K562 (cell line): ENCODE results near the gene DHX36.

Source experiments
- BRCA1 ChIP-seq, 2 experiments: fragments of 450-650 bp in 1 of 2; sonication (generic) in 1 of 2; formaldehyde crosslinking in 1 of 2; IDR thresholded peaks; 2 replicates each; pipeline versions ENCODE4 v1.5.0 to v1.6.1; 2017 to 2020; ENCODE audit warnings: mild to moderate bottlenecking in 1 of 2, missing genetic modification reagents in 1 of 2
- HMGN3 ChIP-seq: IDR thresholded peaks from 2 replicates; pipeline ENCODE4 v1.6.1; 2011; ENCODE audit warnings: borderline replicate concordance, low read depth, mild to moderate bottlenecking, mixed read lengths, low read length; ENCODE audit not compliant: insufficient read length; ENCODE audit errors: extremely low read depth
- LEF1 ChIP-seq: fragments of 450-650 bp; IDR thresholded peaks from 2 replicates; pipeline ENCODE4 v1.6.1; 2016; ENCODE audit warnings: mild to moderate bottlenecking
- MAZ ChIP-seq, 2 experiments: fragments of 450-650 bp in 1 of 2; sonication (generic) in 1 of 2; formaldehyde crosslinking; IDR thresholded peaks in 1 of 2; conservative IDR thresholded peaks in 1 of 2; 2 replicates each; pipeline versions ENCODE4 v1.4.0 to v1.5.0; 2020; ENCODE audit warnings: mild to moderate bottlenecking in 1 of 2, missing genetic modification reagents in 1 of 2
- POLR2AphosphoS2 ChIP-seq: IDR thresholded peaks from 2 replicates; pipeline ENCODE4 v1.6.1; 2012; ENCODE audit warnings: low read length, improper control_type of control experiment
- POLR2AphosphoS5 ChIP-seq: IDR thresholded peaks from 2 replicates; pipeline ENCODE4 v1.6.1; 2011; ENCODE audit warnings: mild to moderate bottlenecking, low read depth, low read length, moderate library complexity; ENCODE audit not compliant: control insufficient read depth, insufficient read depth
- RAD51 ChIP-seq: fragments of 450-650 bp; IDR thresholded peaks from 2 replicates; pipeline ENCODE4 v1.7.1; 2016; ENCODE audit warnings: low read depth, mild to moderate bottlenecking, borderline replicate concordance
- SMARCC2 ChIP-seq: fragments of 450-650 bp; IDR thresholded peaks from 2 replicates; pipeline ENCODE4 v1.6.1; 2017; ENCODE audit warnings: antibody characterized with exemption, moderate library complexity, mild to moderate bottlenecking, low read depth
- ZNF23 ChIP-seq: fragments of 250-450 bp; sonication (Bioruptor Pico); IDR thresholded peaks from 2 replicates; pipeline ENCODE4 v1.4.0; 2020; ENCODE audit warnings: mild to moderate bottlenecking
- ZNF780A ChIP-seq: fragments of 250-450 bp; sonication (Bioruptor Pico); IDR thresholded peaks from 2 replicates; pipeline ENCODE4 v1.5.0; 2021; ENCODE audit warnings: mild to moderate bottlenecking
- TF ChIP-seq, protein P1 (sequence below): fragments of 450-650 bp; formaldehyde crosslinking; IDR thresholded peaks from 2 replicates; pipeline ENCODE4 v1.4.0; 2022; ENCODE audit warnings: missing genetic modification characterization
- TF ChIP-seq, protein P2 (sequence below): sonication (generic); formaldehyde crosslinking; IDR thresholded peaks from 2 replicates; pipeline ENCODE4 v1.8.0; 2023; ENCODE audit warnings: mild to moderate bottlenecking, missing genetic modification reagents
- TF ChIP-seq, protein P3 (sequence below): IDR thresholded peaks from 2 replicates; pipeline ENCODE4 v1.6.1; 2011; ENCODE audit warnings: borderline replicate concordance, low read depth, mild to moderate bottlenecking, moderate library complexity, low read length; ENCODE audit not compliant: insufficient read depth, poor library complexity, severe bottlenecking
- TF ChIP-seq, protein P4 (sequence below), 3 experiments: IDR thresholded peaks in 2 of 3; conservative IDR thresholded peaks in 1 of 3; 2 replicates each; pipeline ENCODE4 v1.5.1; 2011 to 2012; ENCODE audit warnings: low read length in 3 of 3, mild to moderate bottlenecking in 3 of 3, control low read depth in 2 of 3, improper control_type of control experiment in 1 of 3, inconsistent platforms in 1 of 3, low read depth in 1 of 3, mixed read lengths in 1 of 3, moderate library complexity in 1 of 3; ENCODE audit not compliant: insufficient read depth in 2 of 3

DNA sequence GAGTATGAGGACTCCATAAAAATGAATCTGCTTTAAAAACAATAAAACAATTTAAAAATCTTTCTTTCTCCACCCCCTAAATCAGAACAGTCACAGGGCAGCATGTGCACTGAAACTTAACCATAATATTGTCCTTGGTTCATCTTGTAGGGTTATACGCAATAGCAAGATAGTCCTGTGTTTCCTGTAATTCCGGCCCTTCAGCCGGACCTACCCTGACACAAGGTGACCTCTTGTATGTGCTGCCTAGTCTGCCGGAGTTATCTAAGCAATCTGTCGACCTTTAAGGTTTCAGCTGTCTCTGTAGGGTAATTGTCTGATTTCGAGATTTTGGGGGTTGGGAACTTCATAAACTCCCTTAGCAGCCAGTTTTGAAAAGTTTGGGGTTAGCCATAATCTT lies 99.9 kb downstream of the DHX36 start:
- TF ChIP-seq, protein P1, sequence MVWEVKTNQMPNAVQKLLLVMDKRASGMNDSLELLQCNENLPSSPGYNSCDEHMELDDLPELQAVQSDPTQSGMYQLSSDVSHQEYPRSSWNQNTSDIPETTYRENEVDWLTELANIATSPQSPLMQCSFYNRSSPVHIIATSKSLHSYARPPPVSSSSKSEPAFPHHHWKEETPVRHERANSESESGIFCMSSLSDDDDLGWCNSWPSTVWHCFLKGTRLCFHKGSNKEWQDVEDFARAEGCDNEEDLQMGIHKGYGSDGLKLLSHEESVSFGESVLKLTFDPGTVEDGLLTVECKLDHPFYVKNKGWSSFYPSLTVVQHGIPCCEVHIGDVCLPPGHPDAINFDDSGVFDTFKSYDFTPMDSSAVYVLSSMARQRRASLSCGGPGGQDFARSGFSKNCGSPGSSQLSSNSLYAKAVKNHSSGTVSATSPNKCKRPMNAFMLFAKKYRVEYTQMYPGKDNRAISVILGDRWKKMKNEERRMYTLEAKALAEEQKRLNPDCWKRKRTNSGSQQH (CRISPR knock-in tag) = no peak
- TF ChIP-seq, protein P2, sequence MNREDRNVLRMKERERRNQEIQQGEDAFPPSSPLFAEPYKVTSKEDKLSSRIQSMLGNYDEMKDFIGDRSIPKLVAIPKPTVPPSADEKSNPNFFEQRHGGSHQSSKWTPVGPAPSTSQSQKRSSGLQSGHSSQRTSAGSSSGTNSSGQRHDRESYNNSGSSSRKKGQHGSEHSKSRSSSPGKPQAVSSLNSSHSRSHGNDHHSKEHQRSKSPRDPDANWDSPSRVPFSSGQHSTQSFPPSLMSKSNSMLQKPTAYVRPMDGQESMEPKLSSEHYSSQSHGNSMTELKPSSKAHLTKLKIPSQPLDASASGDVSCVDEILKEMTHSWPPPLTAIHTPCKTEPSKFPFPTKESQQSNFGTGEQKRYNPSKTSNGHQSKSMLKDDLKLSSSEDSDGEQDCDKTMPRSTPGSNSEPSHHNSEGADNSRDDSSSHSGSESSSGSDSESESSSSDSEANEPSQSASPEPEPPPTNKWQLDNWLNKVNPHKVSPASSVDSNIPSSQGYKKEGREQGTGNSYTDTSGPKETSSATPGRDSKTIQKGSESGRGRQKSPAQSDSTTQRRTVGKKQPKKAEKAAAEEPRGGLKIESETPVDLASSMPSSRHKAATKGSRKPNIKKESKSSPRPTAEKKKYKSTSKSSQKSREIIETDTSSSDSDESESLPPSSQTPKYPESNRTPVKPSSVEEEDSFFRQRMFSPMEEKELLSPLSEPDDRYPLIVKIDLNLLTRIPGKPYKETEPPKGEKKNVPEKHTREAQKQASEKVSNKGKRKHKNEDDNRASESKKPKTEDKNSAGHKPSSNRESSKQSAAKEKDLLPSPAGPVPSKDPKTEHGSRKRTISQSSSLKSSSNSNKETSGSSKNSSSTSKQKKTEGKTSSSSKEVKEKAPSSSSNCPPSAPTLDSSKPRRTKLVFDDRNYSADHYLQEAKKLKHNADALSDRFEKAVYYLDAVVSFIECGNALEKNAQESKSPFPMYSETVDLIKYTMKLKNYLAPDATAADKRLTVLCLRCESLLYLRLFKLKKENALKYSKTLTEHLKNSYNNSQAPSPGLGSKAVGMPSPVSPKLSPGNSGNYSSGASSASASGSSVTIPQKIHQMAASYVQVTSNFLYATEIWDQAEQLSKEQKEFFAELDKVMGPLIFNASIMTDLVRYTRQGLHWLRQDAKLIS = no peak
- TF ChIP-seq RAD51 = no peak
- TF ChIP-seq HMGN3 = no peak
- TF ChIP-seq POLR2AphosphoS2 = no peak
- TF ChIP-seq LEF1 = no peak
- no peak for TF ChIP-seq ZNF780A (CRISPR knock-in tag)
- TF ChIP-seq, protein P3, sequence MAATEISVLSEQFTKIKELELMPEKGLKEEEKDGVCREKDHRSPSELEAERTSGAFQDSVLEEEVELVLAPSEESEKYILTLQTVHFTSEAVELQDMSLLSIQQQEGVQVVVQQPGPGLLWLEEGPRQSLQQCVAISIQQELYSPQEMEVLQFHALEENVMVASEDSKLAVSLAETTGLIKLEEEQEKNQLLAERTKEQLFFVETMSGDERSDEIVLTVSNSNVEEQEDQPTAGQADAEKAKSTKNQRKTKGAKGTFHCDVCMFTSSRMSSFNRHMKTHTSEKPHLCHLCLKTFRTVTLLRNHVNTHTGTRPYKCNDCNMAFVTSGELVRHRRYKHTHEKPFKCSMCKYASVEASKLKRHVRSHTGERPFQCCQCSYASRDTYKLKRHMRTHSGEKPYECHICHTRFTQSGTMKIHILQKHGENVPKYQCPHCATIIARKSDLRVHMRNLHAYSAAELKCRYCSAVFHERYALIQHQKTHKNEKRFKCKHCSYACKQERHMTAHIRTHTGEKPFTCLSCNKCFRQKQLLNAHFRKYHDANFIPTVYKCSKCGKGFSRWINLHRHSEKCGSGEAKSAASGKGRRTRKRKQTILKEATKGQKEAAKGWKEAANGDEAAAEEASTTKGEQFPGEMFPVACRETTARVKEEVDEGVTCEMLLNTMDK = no peak
- TF ChIP-seq MAZ (CRISPR knock-in tag; conservative IDR thresholded peaks at IDR 0.05 in 1 of 2, IDR thresholded peaks at IDR 0.05 in 1 of 2) = no peak
- no peak for TF ChIP-seq POLR2AphosphoS5
- TF ChIP-seq SMARCC2 = no peak
- TF ChIP-seq, protein P4, sequence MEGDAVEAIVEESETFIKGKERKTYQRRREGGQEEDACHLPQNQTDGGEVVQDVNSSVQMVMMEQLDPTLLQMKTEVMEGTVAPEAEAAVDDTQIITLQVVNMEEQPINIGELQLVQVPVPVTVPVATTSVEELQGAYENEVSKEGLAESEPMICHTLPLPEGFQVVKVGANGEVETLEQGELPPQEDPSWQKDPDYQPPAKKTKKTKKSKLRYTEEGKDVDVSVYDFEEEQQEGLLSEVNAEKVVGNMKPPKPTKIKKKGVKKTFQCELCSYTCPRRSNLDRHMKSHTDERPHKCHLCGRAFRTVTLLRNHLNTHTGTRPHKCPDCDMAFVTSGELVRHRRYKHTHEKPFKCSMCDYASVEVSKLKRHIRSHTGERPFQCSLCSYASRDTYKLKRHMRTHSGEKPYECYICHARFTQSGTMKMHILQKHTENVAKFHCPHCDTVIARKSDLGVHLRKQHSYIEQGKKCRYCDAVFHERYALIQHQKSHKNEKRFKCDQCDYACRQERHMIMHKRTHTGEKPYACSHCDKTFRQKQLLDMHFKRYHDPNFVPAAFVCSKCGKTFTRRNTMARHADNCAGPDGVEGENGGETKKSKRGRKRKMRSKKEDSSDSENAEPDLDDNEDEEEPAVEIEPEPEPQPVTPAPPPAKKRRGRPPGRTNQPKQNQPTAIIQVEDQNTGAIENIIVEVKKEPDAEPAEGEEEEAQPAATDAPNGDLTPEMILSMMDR (IDR thresholded peaks at IDR 0.05 in 2 of 3, conservative IDR thresholded peaks at IDR 0.05 in 1 of 3; ENCODE audit: insufficient read depth in 2 of 3, low read depth in 1 of 3, low read length in 3 of 3) = no peak
- no peak for TF ChIP-seq ZNF23 (CRISPR knock-in tag)
- no peak for TF ChIP-seq BRCA1 (IDR thresholded peaks at IDR 0.05)
- no peak for TF ChIP-seq BRCA1 (CRISPR knock-in tag; IDR thresholded peaks at IDR 0.05)
